DOHH2 (cell line): ENCODE measurements around the gene GNGT2.

Experiments used
- H3F3A ChIP-seq: fragments of 200-600 bp; sonication (generic), shearing (Covaris generic); 2 replicates; pipeline ENCODE4 v1.6.0; 2016; ENCODE audit warnings: antibody characterized with exemption, mild to moderate bottlenecking; ENCODE audit not compliant: control insufficient read depth, insufficient read depth
- H3K27ac ChIP-seq: fragments of 200-600 bp; sonication (generic); 2 replicates; pipeline ENCODE4 v1.5.1; 2014; ENCODE audit warnings: low read depth, mild to moderate bottlenecking, low read length, moderate library complexity
- H3K27me3 ChIP-seq: fragments of 200-600 bp; sonication (generic); 2 replicates; pipeline ENCODE4 v1.6.1; 2014; ENCODE audit warnings: mild to moderate bottlenecking, low read length, mixed read lengths; ENCODE audit not compliant: control insufficient read depth
- H3K36me3 ChIP-seq: fragments of 200-600 bp; sonication (generic); 2 replicates; pipeline ENCODE4 v1.6.1; 2014; ENCODE audit warnings: mild to moderate bottlenecking, low read length, moderate library complexity, mixed read lengths; ENCODE audit not compliant: control insufficient read depth
- H3K4me1 ChIP-seq: fragments of 200-600 bp; sonication (generic); 2 replicates; pipeline ENCODE4 v1.6.1; 2014; ENCODE audit warnings: mild to moderate bottlenecking, low read length, mixed read lengths; ENCODE audit not compliant: control insufficient read depth
- H3K4me2 ChIP-seq: fragments of 200-600 bp; sonication (generic); 2 replicates; pipeline ENCODE4 v1.6.0; 2014; ENCODE audit warnings: mild to moderate bottlenecking, low read length, moderate library complexity
- H3K4me3 ChIP-seq: fragments of 200-600 bp; sonication (generic); 2 replicates; pipeline ENCODE4 v1.5.1; 2014; ENCODE audit warnings: mild to moderate bottlenecking, low read length, mixed read lengths
- H3K79me2 ChIP-seq: fragments of 200-600 bp; sonication (generic); 2 replicates; pipeline ENCODE4 v1.6.1; 2014; ENCODE audit warnings: mild to moderate bottlenecking, low read length, mixed read lengths; ENCODE audit not compliant: control insufficient read depth
- H3K9me2 ChIP-seq: fragments of 200-600 bp; sonication (generic); replicated peaks from 2 replicates; pipeline ENCODE4 v1.6.1; 2014; ENCODE audit warnings: mild to moderate bottlenecking, low read length, mixed read lengths; ENCODE audit not compliant: control insufficient read depth
- H3K9me3 ChIP-seq: fragments of 200-600 bp; sonication (generic); 2 replicates; pipeline ENCODE4 v1.6.1; 2014; ENCODE audit warnings: antibody characterized with exemption, low read length, mixed read lengths; ENCODE audit not compliant: control insufficient read depth, insufficient read depth
- H4K20me1 ChIP-seq: fragments of 200-600 bp; sonication (generic); 2 replicates; pipeline ENCODE4 v1.6.0; 2014; ENCODE audit warnings: low read depth, mild to moderate bottlenecking, antibody characterized with exemption, low read length, moderate library complexity; ENCODE audit not compliant: control insufficient read depth, insufficient read depth
- EZH2phosphoT487 ChIP-seq: fragments of 200-600 bp; sonication (generic); IDR thresholded peaks from 2 replicates; pipeline ENCODE4 v1.6.1; 2017; ENCODE audit warnings: borderline replicate concordance, mild to moderate bottlenecking, antibody characterized with exemption, low read length, moderate library complexity, mixed read lengths
- TF ChIP-seq, protein P1 (sequence below): fragments of 200-600 bp; sonication (generic); IDR thresholded peaks from one replicate; pipeline ENCODE4 v1.5.1; 2014; ENCODE audit warnings: antibody characterized with exemption, mild to moderate bottlenecking, low read depth, low read length; ENCODE audit not compliant: poor library complexity, severe bottlenecking

Gene GNGT2

DNA sequence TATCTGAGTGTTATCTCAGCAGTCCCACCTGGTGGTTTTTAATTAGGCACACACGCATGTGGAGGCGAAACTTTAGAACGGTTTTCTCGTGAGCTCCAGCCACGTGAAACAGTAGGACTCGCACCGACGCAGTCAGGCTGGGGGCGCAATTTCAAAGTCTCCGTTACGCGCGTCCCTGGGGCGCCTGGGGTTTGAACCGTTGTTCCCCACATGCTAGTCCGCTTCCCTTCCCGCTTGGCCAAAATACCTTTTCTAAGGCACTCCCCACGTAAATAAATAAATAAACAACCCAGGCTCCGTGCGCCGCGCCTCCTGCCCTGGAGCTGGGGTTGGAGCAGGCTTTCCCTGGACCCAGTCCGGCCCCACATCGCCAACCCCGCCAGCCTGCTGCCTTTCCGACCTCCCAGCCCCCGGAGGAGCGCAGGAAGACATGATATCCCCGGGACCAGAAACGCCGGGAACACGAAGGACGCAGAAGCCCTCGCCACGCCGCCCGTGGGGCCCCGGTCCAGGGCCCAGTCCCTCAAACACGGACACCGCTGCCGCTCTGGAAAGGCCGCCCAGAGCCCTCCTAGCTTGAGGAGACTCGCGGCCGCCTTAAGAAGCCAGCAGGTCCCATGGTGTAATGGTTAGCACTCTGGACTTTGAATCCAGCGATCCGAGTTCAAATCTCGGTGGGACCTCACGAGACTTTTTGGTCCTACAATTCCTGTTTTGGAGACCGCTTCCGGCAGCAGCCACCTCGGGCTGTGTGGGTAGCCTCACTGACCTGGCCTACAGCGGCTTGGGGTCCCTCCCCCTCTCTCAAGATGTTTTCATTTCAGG lies 18.2 kb downstream of the GNGT2 start:
- no peaks in the 10 kb centered on the region for H3K36me3 ChIP-seq
- H3K79me2 ChIP-seq, result no peaks in the 10 kb centered on the region
- peak overlapping the region; percentile 81 for H3K4me3 ChIP-seq
- TF ChIP-seq EZH2phosphoT487, result no peak
- TF ChIP-seq, protein P1, sequence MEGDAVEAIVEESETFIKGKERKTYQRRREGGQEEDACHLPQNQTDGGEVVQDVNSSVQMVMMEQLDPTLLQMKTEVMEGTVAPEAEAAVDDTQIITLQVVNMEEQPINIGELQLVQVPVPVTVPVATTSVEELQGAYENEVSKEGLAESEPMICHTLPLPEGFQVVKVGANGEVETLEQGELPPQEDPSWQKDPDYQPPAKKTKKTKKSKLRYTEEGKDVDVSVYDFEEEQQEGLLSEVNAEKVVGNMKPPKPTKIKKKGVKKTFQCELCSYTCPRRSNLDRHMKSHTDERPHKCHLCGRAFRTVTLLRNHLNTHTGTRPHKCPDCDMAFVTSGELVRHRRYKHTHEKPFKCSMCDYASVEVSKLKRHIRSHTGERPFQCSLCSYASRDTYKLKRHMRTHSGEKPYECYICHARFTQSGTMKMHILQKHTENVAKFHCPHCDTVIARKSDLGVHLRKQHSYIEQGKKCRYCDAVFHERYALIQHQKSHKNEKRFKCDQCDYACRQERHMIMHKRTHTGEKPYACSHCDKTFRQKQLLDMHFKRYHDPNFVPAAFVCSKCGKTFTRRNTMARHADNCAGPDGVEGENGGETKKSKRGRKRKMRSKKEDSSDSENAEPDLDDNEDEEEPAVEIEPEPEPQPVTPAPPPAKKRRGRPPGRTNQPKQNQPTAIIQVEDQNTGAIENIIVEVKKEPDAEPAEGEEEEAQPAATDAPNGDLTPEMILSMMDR, result peak; percentile 67
- H4K20me1 ChIP-seq, result no peaks in the 10 kb centered on the region
- H3K27me3 ChIP-seq, result no peaks in the 10 kb centered on the region
- H3K9me3 ChIP-seq, result no peaks in the 10 kb centered on the region
- H3K4me1 ChIP-seq, result peaks cover 29% of the 10 kb centered on the region
- H3K9me2 ChIP-seq, result no peaks in the 10 kb centered on the region
- H3F3A ChIP-seq, result peaks cover 14% of the 10 kb centered on the region
- H3K4me2 ChIP-seq, result peak overlapping the region; percentile 80
- H3K27ac ChIP-seq, result peak overlapping the region; percentile 93

DNA sequence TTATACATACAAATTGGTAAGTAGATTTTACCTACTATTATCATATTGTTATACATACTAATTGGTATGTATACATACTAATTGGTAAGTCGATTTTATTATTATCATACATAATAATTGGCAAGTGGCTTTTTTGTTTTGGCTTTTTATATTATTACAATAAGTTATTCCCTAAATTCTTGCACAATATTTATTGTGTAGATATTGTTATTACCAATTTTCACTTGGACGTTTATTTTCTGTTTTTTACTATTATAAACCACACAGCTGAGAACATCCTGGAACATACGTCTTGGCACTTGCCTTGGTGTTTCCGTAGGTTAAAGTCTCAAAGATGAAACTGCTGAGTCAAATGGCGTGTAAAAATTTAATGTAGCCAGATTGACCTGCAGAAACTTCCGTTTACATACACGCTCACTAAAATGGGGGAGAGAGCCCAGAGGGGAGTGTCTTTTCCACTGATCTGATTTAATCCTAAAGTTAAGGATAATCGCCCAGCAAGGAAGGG lies 18.9 kb downstream of the GNGT2 start:
- H3F3A ChIP-seq, result peaks cover 12% of the 10 kb centered on the region

DNA sequence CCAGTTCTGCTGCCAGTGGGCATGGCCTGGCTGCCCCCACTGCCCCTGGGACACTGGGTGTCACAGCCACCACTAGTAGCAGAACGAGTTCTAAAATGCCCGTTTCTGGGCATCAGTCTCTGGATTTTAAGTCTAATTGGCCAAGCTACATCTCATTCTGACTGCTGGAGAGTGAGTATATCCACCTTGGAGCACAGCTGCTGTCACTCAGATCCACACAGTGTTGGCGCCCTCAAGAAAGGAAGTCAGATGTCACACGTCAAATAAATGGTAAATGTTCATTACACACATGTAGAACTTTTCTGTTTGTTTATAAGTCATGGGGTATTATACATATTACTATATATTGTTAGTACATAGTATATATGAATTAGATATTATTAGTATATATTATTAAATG lies 19.4 kb downstream of the GNGT2 start:
- H3K9me3 ChIP-seq, result no peaks in the 10 kb centered on the region
- H3K4me3 ChIP-seq, result 0 out of 2 replicates have a peak overlapping the region, but pooled peaks have one; percentile 3
- H3K36me3 ChIP-seq, result no peaks in the 10 kb centered on the region
- no peaks in the 10 kb centered on the region for H4K20me1 ChIP-seq
- H3K4me1 ChIP-seq, result peaks cover 29% of the 10 kb centered on the region
- H3F3A ChIP-seq, result peaks cover 10% of the 10 kb centered on the region
- peak overlapping the region; percentile 93; the same call in 1 of the 2 replicates for H3K27ac ChIP-seq
- TF ChIP-seq, protein P1, result no peak
- TF ChIP-seq EZH2phosphoT487, result no peak
- peak overlapping the region; percentile 50 for H3K4me2 ChIP-seq
- no peaks in the 10 kb centered on the region for H3K9me2 ChIP-seq
- no peaks in the 10 kb centered on the region for H3K79me2 ChIP-seq
- no peaks in the 10 kb centered on the region for H3K27me3 ChIP-seq

More for the DNA sequence above, 18.9 kb downstream of the GNGT2 start:
- H3K27ac ChIP-seq, result peak overlapping the region; percentile 93
- H3K79me2 ChIP-seq, result no peaks in the 10 kb centered on the region
- H3K9me2 ChIP-seq, result no peaks in the 10 kb centered on the region
- H3K4me2 ChIP-seq, result peak overlapping the region; percentile 80
- H3K27me3 ChIP-seq, result no peaks in the 10 kb centered on the region
- H3K4me1 ChIP-seq, result peaks cover 29% of the 10 kb centered on the region
- peak overlapping the region; percentile 81 for H3K4me3 ChIP-seq
- H3K9me3 ChIP-seq, result no peaks in the 10 kb centered on the region
- no peaks in the 10 kb centered on the region for H4K20me1 ChIP-seq
- TF ChIP-seq, protein P1, result no peak
- no peak for TF ChIP-seq EZH2phosphoT487
- H3K36me3 ChIP-seq, result no peaks in the 10 kb centered on the region
